ENCODE results near the gene PDPN.

PDPN gene

GRCh38 chr1:13583966-13584791 is 547 bp downstream of the PDPN start:
- peak overlapping the region; percentile 48 for H3K4me3 ChIP-seq (ENCODE audit: low read length)
- no peak for TF ChIP-seq CTCF (IDR thresholded peaks at IDR 0.05; ENCODE audit: insufficient read depth, low read depth, low read length, missing control alignments)
- DNase-seq (ENCODE audit: low read depth), result peak; percentile 85

- DNase-seq (ENCODE audit: low read depth), result no peak
- no peak for TF ChIP-seq CTCF (IDR thresholded peaks at IDR 0.05; ENCODE audit: insufficient read depth, low read depth, low read length, missing control alignments)
- H3K4me3 ChIP-seq (ENCODE audit: low read length), result peak overlapping the region; percentile 48
Observed at GRCh38 chr1:13584876-13585611, 1.4 kb downstream of the PDPN start.

- no peak for DNase-seq (ENCODE audit: low read depth)
- TF ChIP-seq CTCF (IDR thresholded peaks at IDR 0.05; ENCODE audit: insufficient read depth, low read depth, low read length, missing control alignments), result no peak
Observed at GRCh38 chr1:13585612-13585991, 2.0 kb downstream of the PDPN start.

GRCh38 chr1:13586001-13586400 is 2.4 kb downstream of the PDPN start:
- H3K4me3 ChIP-seq (ENCODE audit: low read length), result no peak overlapping the region
- peak; percentile 28 for DNase-seq (ENCODE audit: low read depth)
- no peak for TF ChIP-seq CTCF (IDR thresholded peaks at IDR 0.05; ENCODE audit: insufficient read depth, low read depth, low read length, missing control alignments)

More at GRCh38 chr1:13585612-13585991, 2.0 kb downstream of the PDPN start:
- no peak overlapping the region for H3K4me3 ChIP-seq (ENCODE audit: low read length)

- DNase-seq (ENCODE audit: low read depth), result peak; percentile 87
- no peak overlapping the region for H3K4me3 ChIP-seq (ENCODE audit: low read length)
- no peak for TF ChIP-seq CTCF (IDR thresholded peaks at IDR 0.05; ENCODE audit: insufficient read depth, low read depth, low read length, missing control alignments)
Observed at GRCh38 chr1:13587256-13588030, 3.8 kb downstream of the PDPN start.

GRCh38 chr1:13588946-13589796 is 5.5 kb downstream of the PDPN start:
- H3K4me3 ChIP-seq (ENCODE audit: low read length), result no peak overlapping the region

More at GRCh38 chr1:13588946-13589796, 5.5 kb downstream of the PDPN start:
- DNase-seq (ENCODE audit: low read depth), result peak; percentile 54
- TF ChIP-seq CTCF (IDR thresholded peaks at IDR 0.05; ENCODE audit: insufficient read depth, low read depth, low read length, missing control alignments), result no peak
